GM23248 (cell line): ENCODE measurements around the gene CPTP. TPM values are rescaled to one million over a fixed set of nuclear protein-coding genes. Genes with fewer than 3 reads are reported as not detected.

Experiments
- DNase-seq: peaks from one replicate; pipeline ENCODE4 v3.0.0-alpha.2; 2015
- H2AFZ ChIP-seq: fragments of 200-600 bp; sonication (generic); 2 replicates; pipeline ENCODE4 v1.6.1; 2016; ENCODE audit warnings: antibody characterized with exemption
- H3F3A ChIP-seq: fragments of 200-600 bp; sonication (generic); 2 replicates; pipeline ENCODE4 v1.6.1; 2016; ENCODE audit warnings: mild to moderate bottlenecking, antibody characterized with exemption, mixed run types; ENCODE audit not compliant: insufficient read depth
- H3K27ac ChIP-seq: fragments of 200-600 bp; sonication (generic); 2 replicates; pipeline ENCODE4 v1.5.1; 2016; ENCODE audit warnings: mild to moderate bottlenecking
- H3K27me3 ChIP-seq: fragments of 200-600 bp; sonication (generic); replicated peaks from 2 replicates; pipeline ENCODE4 v1.6.1; 2016; ENCODE audit warnings: mild to moderate bottlenecking; ENCODE audit not compliant: insufficient read depth
- H3K36me3 ChIP-seq: fragments of 200-600 bp; sonication (generic); 2 replicates; pipeline ENCODE4 v1.6.1; 2016; ENCODE audit warnings: low read depth, mild to moderate bottlenecking
- H3K4me1 ChIP-seq: fragments of 200-600 bp; sonication (generic); 2 replicates; pipeline ENCODE4 v1.6.1; 2016; ENCODE audit warnings: mild to moderate bottlenecking; ENCODE audit not compliant: insufficient read depth
- H3K4me2 ChIP-seq: fragments of 200-600 bp; sonication (generic); one replicate; pipeline ENCODE4 v1.6.1; 2016; ENCODE audit warnings: mild to moderate bottlenecking; ENCODE audit not compliant: unreplicated experiment
- H3K4me3 ChIP-seq: fragments of 200-600 bp; sonication (generic); 2 replicates; pipeline ENCODE4 v1.5.1; 2016; ENCODE audit warnings: mild to moderate bottlenecking
- H3K79me2 ChIP-seq: fragments of 200-600 bp; sonication (generic); 2 replicates; pipeline ENCODE4 v1.6.1; 2016; ENCODE audit warnings: mild to moderate bottlenecking; ENCODE audit not compliant: insufficient read depth
- H3K9ac ChIP-seq: fragments of 200-600 bp; sonication (generic); 2 replicates; pipeline ENCODE4 v1.6.1; 2016; ENCODE audit warnings: mild to moderate bottlenecking
- H3K9me2 ChIP-seq: fragments of 200-600 bp; sonication (generic); 2 replicates; pipeline ENCODE4 v1.6.1; 2016; ENCODE audit warnings: mixed run types, mild to moderate bottlenecking, moderate library complexity; ENCODE audit not compliant: insufficient read depth
- H3K9me3 ChIP-seq: fragments of 200-600 bp; sonication (generic); one replicate; pipeline ENCODE4 v1.6.1; 2017; ENCODE audit warnings: low read depth
- H4K20me1 ChIP-seq: fragments of 200-600 bp; sonication (generic); 2 replicates; pipeline ENCODE4 v1.6.0; 2016; ENCODE audit not compliant: insufficient read depth
- EZH2 ChIP-seq: fragments of 200-600 bp; sonication (generic); IDR thresholded peaks from 2 replicates; pipeline ENCODE4 v1.6.1; 2018; ENCODE audit warnings: antibody characterized with exemption, mild to moderate bottlenecking; ENCODE audit not compliant: insufficient read depth, poor library complexity, severe bottlenecking
- EZH2phosphoT487 ChIP-seq: fragments of 200-600 bp; sonication (generic); IDR thresholded peaks from 2 replicates; pipeline ENCODE4 v1.6.1; 2018; ENCODE audit warnings: antibody characterized with exemption, moderate library complexity, mild to moderate bottlenecking, low read depth; ENCODE audit not compliant: insufficient read depth
- WGBS, 2 experiments: methylation state at CpG; one replicate each; pipeline ENCODE4 v1.1.6; 2015 to 2017; ENCODE audit warnings: low lambda C conversion rate in 2 of 2, low coverage in 1 of 2; ENCODE audit errors: missing lambda C conversion rate in 2 of 2; 5-methylcytosine and 5-hydroxymethylcytosine counted together
- in situ Hi-C: fragments of 300-500 bp; cut with MboI; formaldehyde crosslinking; loops from 2 replicates; pipeline ENCODE4 v1.15.0; 2020
- polyA plus RNA-seq: library from polyadenylated mRNA; unstranded; fragments of >200 nt; fragmentation: Nextera tagmentation; extraction: Ambion mirVana; gene quantifications from 2 replicates; pipeline ENCODE4 v1.2.1, GENCODE V29; 2016
- total RNA-seq: library from RNA; depleted of rRNA; stranded (reverse); fragments of >200 nt; shearing (Covaris generic); gene quantifications from 2 replicates; pipeline ENCODE4 v1.2.3, GENCODE V29; 2014

CPTP gene
- total and polyA plus RNA-seq, 2 experiments from 2014 or later = 28.0 to 30.5 TPM

GRCh38 chr1:1337793-1338147, 13.2 kb downstream of the CPTP start:
- Histone ChIP-seq H3K9ac (no peak overlapping the region), H3K9me3 (no peaks in the 10 kb centered on the region), H3K36me3 (no peaks in the 10 kb centered on the region; the same call in 1 of the 2 replicates), H3F3A (no peaks in the 10 kb centered on the region), H3K4me1 (no peaks in the 10 kb centered on the region), H3K27me3 (no peaks in the 10 kb centered on the region), H3K9me2 (no peaks in the 10 kb centered on the region), H2AFZ (no peak overlapping the region), H3K4me2 (no peak overlapping the region), H4K20me1 (no peaks in the 10 kb centered on the region), H3K79me2 (peaks cover 18% of the 10 kb centered on the region; the same call in 1 of the 2 replicates), H3K4me3 (no peak overlapping the region), H3K27ac (no peak overlapping the region)
- in situ Hi-C loops = no loop called here
- 94 to 95% methylated on average over 7 to 18 of the region's 18 CpGs for WGBS, 2 experiments
- TF ChIP-seq EZH2phosphoT487 (no peak), EZH2 (no peak)
- no peak for DNase-seq

DNA sequence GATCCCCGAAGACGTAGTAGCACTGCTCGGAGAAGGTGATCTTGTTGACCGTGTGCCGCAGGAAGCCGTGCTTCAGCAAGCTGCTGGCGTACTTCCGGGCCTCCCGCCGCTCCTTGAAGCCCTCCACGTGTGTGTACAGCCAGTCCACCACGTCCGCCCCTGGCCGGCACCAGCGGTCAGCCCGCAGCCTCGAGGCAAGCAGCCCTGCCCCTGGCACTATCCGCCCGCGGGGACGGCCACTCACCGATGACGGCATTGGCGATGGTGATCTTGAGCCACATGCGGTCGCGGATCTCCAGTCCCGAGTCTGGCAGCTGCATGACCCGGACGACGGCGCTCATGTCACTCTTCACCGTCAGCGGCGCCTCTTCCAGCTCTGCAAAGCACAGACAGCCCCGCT, 13.7 kb downstream of the CPTP start:
- Histone ChIP-seq H3K27me3 (no peaks in the 10 kb centered on the region), H3K9ac (no peak overlapping the region), H3K4me3 (no peak overlapping the region), H3K79me2 (peaks cover 23% of the 10 kb centered on the region), H2AFZ (no peak overlapping the region), H3K4me1 (no peaks in the 10 kb centered on the region), H3K4me2 (no peak overlapping the region), H3K27ac (no peak overlapping the region), H3F3A (no peaks in the 10 kb centered on the region), H3K36me3 (no peaks in the 10 kb centered on the region; the same call in 1 of the 2 replicates), H4K20me1 (no peaks in the 10 kb centered on the region), H3K9me3 (no peaks in the 10 kb centered on the region), H3K9me2 (no peaks in the 10 kb centered on the region)
- in situ Hi-C loops = no loop called here
- 95 to 97% methylated on average over 26 to 36 of the region's 36 CpGs for WGBS, 2 experiments
- TF ChIP-seq EZH2 = no peak
- no peak for TF ChIP-seq EZH2phosphoT487
- DNase-seq = no peak

DNA sequence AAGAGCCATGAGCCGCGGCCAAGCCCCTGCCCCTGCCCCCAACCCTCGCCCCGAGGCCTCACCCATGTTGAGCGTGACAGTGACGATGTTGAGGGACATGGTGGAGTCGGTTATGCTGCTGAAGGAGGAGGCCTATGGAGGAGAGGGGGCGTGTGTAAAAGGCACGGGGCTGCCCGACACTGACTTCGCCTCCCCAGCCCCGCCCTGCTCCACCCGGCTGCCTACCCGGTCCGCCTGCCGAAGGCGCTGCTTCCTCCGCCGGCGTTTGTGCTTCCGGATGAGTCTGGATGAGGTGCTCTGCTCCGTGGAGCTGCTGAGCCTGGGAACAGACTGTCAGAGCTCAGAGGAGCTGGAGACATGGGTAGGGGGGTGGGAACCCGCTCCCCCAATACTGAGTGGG, 15.6 kb downstream of the CPTP start:
- no peaks in the 10 kb centered on the region for H3K27me3 ChIP-seq
- no peak overlapping the region for H3K27ac ChIP-seq
- H3F3A ChIP-seq = no peaks in the 10 kb centered on the region
- in situ Hi-C loops = no loop called here
- no peaks in the 10 kb centered on the region for H3K9me3 ChIP-seq
- H4K20me1 ChIP-seq = no peaks in the 10 kb centered on the region
- no peak overlapping the region for H3K9ac ChIP-seq
- H3K4me1 ChIP-seq = peaks cover 10% of the 10 kb centered on the region
- no peaks in the 10 kb centered on the region for H3K9me2 ChIP-seq
- peaks cover 42% of the 10 kb centered on the region for H3K79me2 ChIP-seq
- no peak for DNase-seq
- no peak overlapping the region for H3K4me3 ChIP-seq
- no peak overlapping the region for H3K4me2 ChIP-seq
- TF ChIP-seq EZH2 = no peak
- no peak for TF ChIP-seq EZH2phosphoT487
- no peak overlapping the region for H2AFZ ChIP-seq
- H3K36me3 ChIP-seq = no peaks in the 10 kb centered on the region; the same call in 1 of the 2 replicates
- 95% methylated on average over 17 to 23 of the region's 23 CpGs for whole genome bisulfite sequencing, 2 experiments

GRCh38 chr1:1340791-1341548, 16.4 kb downstream of the CPTP start:
- in situ Hi-C loops = no loop called here
- TF ChIP-seq EZH2 = no peak
- TF ChIP-seq EZH2phosphoT487 = no peak
- Histone ChIP-seq H3K36me3 (no peaks in the 10 kb centered on the region; the same call in 1 of the 2 replicates), H3K4me3 (no peak overlapping the region), H3K27ac (no peak overlapping the region), H3K4me2 (no peak overlapping the region), H3F3A (no peaks in the 10 kb centered on the region), H2AFZ (no peak overlapping the region), H3K79me2 (peaks cover 50% of the 10 kb centered on the region), H3K9ac (no peak overlapping the region), H3K27me3 (no peaks in the 10 kb centered on the region), H3K9me2 (no peaks in the 10 kb centered on the region), H4K20me1 (no peaks in the 10 kb centered on the region), H3K4me1 (peaks cover 18% of the 10 kb centered on the region), H3K9me3 (no peaks in the 10 kb centered on the region)
- 85 to 87% methylated on average over 32 to 36 of the region's 36 CpGs for WGBS, 2 experiments
- no peak for DNase-seq
